Measurements from ENCODE around the gene RFC4.

RFC4 gene

GRCh38 chr3:186751480-186751879, 54.8 kb downstream of the RFC4 start:
- DNase-seq: no peak

DNA sequence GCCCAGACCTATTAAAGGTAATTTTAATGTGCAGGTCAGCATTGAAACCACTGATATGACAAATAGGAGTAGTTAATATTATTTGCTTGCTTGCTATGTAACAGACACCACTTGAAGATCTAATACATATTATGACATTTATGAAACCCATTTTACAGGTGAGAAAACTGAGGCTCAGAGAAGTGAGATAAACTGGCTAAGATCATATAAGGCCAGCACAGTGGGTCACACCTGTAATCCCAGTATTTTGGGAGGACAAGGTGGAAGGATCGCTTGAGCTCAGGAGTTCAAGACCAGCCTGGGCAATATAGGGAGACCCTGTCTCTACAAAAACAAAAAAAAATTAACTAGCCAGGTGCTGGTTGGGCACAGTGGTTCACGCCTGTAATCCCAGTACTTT, 56.0 kb downstream of the RFC4 start:
- no peak for DNase-seq

DNA sequence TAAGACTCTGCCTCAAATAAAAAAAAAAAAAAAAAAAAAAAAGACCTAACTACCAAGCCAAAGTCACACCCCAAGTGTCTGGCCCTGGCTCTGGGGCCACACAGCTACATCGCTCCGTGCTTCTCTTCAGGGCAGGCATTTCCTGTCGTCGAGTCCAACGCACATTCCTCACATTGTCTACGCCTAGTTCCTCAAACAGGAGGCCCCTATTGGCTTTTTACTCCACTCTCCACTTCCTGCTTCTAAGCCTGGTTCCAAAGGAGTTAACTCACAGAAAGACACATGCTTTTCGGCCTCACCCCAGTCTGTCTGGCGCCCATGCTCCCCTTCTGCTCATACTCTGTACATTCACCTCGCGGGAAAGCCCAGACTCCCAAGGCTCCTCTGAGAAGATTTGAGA, 60.3 kb downstream of the RFC4 start:
- DNase-seq: peak in 4 of 51 donors; percentile 1 to 5 (median 3)

DNA sequence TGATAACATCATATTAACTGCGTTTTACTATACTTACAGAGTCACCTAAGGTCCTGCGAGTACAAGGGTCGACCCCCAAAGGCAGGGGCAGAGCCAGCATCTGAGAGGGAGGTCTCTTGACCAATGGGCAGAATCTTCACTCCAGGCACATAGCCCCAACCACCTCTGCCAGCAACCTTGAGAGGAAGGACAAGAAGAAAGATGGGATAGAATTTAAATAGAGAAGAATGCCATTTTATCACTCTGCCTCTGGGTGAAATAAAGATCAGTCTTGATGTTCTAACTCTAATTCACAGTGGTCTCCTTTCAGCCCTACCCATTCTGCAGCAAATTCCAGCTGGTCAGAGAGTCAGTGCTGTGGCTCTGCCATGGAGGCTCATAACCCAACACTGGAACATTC, 62.6 kb downstream of the RFC4 start:
- no peak for DNase-seq

DNA sequence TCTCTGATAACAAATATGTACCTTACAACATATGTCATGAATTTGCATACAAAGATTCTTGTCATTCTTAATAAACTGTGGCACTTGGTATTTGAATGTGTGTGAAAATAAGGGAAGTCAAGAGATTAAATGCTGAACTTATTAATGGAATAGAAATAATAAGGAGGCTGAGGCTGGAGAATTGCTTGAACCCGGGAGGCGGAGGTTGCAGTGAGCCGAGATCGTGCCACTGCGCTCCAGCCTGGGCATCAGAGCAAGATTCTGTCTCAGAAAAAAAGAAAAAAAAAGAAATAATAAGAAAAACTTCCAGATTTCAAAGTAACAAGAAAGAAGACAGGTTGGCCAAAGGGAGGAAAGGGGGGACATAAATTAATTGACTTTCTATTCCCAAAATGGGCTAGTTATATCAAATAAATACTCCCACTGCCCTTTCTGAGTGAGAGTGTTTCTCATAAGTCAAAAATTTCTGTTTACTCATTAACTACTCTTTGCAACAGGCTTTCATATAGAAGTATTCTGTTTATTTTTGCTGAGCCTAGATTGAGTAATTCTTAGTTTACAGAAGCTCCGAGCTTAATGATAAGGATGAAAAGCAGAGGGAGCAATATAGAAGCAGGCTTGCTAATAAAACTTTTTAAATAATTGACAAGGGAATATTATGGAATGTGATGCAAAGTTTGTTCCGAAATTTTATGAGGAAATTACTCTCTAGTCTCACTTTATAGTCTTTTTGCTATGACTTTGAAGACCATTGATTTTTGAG, 63.5 kb downstream of the RFC4 start:
- no peak for DNase-seq

All from hypothalamus (tissue), 51 donors.